Measurements from ENCODE around the gene KYAT1. TPM values are rescaled to one million over a fixed set of nuclear protein-coding genes. Genes with fewer than 3 reads are reported as not detected.

The KYAT1 gene
- polyA plus RNA-seq, 2 of the 4 experiments (the other 2 are of a cell fraction): 8.4 to 10.0 TPM

DNA sequence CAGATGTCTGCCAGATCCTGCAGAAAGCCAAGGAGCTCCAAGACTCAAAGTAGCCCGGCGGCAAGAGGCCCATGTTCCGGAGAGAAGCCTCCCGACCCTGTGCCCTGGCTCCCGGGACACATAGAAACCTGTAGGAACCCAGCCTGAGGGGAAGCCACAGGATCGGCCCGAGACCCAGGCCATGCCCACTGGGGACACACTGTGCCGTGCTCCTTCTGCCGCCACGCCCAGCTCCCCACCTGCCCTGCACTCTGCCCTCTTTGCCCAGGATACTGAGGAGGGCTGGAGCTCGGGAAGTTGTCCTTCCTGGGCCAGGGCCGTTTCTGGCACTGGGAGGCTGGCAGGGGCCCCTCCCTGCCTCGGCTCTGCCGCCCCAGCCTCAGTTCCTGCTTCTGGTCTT lies 73.9 kb downstream of the KYAT1 start:
- no peak overlapping the region for H3K4me2 ChIP-seq
- 92% methylated on average over 12 of the region's 14 CpGs for WGBS (ENCODE audit: missing lambda C conversion rate)
- DNase-seq (ENCODE audit: low read depth in 1 of 2, low spot score in 1 of 2) (no peak), FAIRE-seq (no peak), ATAC-seq (no peak)
- ChIA-PET CTCF (interaction anchor here (0.5 to 2.5 kb wide), 4 partner anchors 10 to 75 kb away, joined by 3 to 11 read pairs (median 4); partner anchors contain the start of gene ENDOG), POLR2A (no interaction called here)
- H3K27ac ChIP-seq: no peak overlapping the region
- TF ChIP-seq RARB (CRISPR knock-in tag; IDR thresholded peaks at IDR 0.05) (no peak), FOSB (CRISPR knock-in tag; IDR thresholded peaks at IDR 0.05) (no peak)
- H3K4me1 ChIP-seq: no peaks in the 10 kb centered on the region
- H3K4me3 ChIP-seq: no peak overlapping the region
- H3K9me3 ChIP-seq: no peaks in the 10 kb centered on the region

- no peak overlapping the region for H3K4me2 ChIP-seq
- no peak for FAIRE-seq
- H3K27ac ChIP-seq: no peak overlapping the region
- no peak overlapping the region for H3K4me3 ChIP-seq
- POLR2A ChIA-PET: interaction anchor here (1.6 kb wide), 1 partner anchor 12 kb away, joined by 7 read pairs; the partner anchor contains the start of gene ENDOG
- 83% methylated on average over 13 of the region's 14 CpGs for WGBS (ENCODE audit: missing lambda C conversion rate)
- no peaks in the 10 kb centered on the region for H3K4me1 ChIP-seq
- H3K9me3 ChIP-seq: no peaks in the 10 kb centered on the region
- CTCF ChIA-PET: interaction anchor here (0.7 to 3.4 kb wide), 3 partner anchors 13 to 243 kb away, joined by 4 to 22 read pairs (median 4); partner anchors contain the start of gene ENDOG
- no peak for DNase-seq (ENCODE audit: low read depth in 1 of 2, low spot score in 1 of 2)
- ATAC-seq: no peak
- TF ChIP-seq TP53 (CRISPR knock-in tag; IDR thresholded peaks at IDR 0.05) (no peak), BHLHE40 (IDR thresholded peaks at IDR 0.05; ENCODE audit: low read depth, low read length) (no peak), NR3C1 (IDR thresholded peaks at IDR 0.05) (no peak), NPAS2 (CRISPR knock-in tag; IDR thresholded peaks at IDR 0.05; ENCODE audit: borderline replicate concordance) (no peak), HOXB5 (CRISPR knock-in tag; IDR thresholded peaks at IDR 0.05) (no peak), ZFP36 (IDR thresholded peaks at IDR 0.05; ENCODE audit: borderline replicate concordance, partially characterized antibody) (no peak), HOXA7 (CRISPR knock-in tag; IDR thresholded peaks at IDR 0.05) (no peak)
- TF ChIP-seq, protein P1, sequence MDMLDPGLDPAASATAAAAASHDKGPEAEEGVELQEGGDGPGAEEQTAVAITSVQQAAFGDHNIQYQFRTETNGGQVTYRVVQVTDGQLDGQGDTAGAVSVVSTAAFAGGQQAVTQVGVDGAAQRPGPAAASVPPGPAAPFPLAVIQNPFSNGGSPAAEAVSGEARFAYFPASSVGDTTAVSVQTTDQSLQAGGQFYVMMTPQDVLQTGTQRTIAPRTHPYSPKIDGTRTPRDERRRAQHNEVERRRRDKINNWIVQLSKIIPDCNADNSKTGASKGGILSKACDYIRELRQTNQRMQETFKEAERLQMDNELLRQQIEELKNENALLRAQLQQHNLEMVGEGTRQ (IDR thresholded peaks at IDR 0.05): no peak
- TF ChIP-seq, protein P2, sequence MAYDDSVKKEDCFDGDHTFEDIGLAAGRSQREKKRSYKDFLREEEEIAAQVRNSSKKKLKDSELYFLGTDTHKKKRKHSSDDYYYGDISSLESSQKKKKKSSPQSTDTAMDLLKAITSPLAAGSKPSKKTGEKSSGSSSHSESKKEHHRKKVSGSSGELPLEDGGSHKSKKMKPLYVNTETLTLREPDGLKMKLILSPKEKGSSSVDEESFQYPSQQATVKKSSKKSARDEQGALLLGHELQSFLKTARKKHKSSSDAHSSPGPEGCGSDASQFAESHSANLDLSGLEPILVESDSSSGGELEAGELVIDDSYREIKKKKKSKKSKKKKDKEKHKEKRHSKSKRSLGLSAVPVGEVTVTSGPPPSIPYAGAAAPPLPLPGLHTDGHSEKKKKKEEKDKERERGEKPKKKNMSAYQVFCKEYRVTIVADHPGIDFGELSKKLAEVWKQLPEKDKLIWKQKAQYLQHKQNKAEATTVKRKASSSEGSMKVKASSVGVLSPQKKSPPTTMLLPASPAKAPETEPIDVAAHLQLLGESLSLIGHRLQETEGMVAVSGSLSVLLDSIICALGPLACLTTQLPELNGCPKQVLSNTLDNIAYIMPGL (CRISPR knock-in tag; IDR thresholded peaks at IDR 0.05; ENCODE audit: borderline replicate concordance): no peak
- TF ChIP-seq, protein P3, sequence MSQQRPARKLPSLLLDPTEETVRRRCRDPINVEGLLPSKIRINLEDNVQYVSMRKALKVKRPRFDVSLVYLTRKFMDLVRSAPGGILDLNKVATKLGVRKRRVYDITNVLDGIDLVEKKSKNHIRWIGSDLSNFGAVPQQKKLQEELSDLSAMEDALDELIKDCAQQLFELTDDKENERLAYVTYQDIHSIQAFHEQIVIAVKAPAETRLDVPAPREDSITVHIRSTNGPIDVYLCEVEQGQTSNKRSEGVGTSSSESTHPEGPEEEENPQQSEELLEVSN (IDR thresholded peaks at IDR 0.05; ENCODE audit: borderline replicate concordance, low read depth): no peak
Measured at GRCh38 chr9:128805661-128806060, 76.1 kb downstream of the KYAT1 start.

DNA sequence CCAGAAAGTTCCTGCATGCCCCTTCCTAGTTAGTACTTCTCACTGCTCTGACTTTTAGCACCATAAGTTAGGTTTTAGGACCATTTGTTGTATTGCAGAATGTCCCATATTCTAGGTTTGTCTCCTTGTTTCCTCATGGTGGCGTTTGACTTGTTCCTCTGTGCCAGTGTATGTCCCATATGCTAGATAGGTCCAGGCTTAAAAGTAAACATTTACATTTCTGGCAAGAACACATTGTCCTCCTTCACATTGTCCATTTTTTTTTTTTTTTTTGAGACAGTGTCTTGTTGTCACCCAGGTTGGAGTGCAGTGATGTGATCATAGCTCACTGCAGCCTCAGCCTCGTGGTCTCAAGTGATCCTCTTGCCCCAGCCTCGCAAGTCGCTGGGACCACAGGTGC lies 79.3 kb downstream of the KYAT1 start:
- Histone ChIP-seq H3K4me1 (no peaks in the 10 kb centered on the region), H3K4me3 (no peak overlapping the region), H3K4me2 (no peak overlapping the region), H3K27ac (no peak overlapping the region), H3K9me3 (no peaks in the 10 kb centered on the region)
- no peak for ATAC-seq
- no peak for TF ChIP-seq RNF2 (IDR thresholded peaks at IDR 0.05; ENCODE audit: borderline replicate concordance, low read depth)
- no peak for TF ChIP-seq POLR2A (IDR thresholded peaks at IDR 0.05; ENCODE audit: low read length)
- TF ChIP-seq, protein P4, sequence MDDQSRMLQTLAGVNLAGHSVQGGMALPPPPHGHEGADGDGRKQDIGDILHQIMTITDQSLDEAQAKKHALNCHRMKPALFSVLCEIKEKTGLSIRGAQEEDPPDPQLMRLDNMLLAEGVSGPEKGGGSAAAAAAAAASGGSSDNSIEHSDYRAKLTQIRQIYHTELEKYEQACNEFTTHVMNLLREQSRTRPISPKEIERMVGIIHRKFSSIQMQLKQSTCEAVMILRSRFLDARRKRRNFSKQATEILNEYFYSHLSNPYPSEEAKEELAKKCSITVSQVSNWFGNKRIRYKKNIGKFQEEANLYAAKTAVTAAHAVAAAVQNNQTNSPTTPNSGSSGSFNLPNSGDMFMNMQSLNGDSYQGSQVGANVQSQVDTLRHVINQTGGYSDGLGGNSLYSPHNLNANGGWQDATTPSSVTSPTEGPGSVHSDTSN (IDR thresholded peaks at IDR 0.05): no peak
- no peak for TF ChIP-seq HEYL (CRISPR knock-in tag; IDR thresholded peaks at IDR 0.05)
- TF ChIP-seq CBX2 (IDR thresholded peaks at IDR 0.05; ENCODE audit: borderline replicate concordance, low read depth): no peak
- TF ChIP-seq EP300 (IDR thresholded peaks at IDR 0.05): no peak
- TF ChIP-seq GATA3 (IDR thresholded peaks at IDR 0.05; ENCODE audit: borderline replicate concordance): no peak
- no peak for TF ChIP-seq BCL3 (IDR thresholded peaks at IDR 0.05)
- no peak for TF ChIP-seq HOXB5 (CRISPR knock-in tag; IDR thresholded peaks at IDR 0.05)
- no peak for TF ChIP-seq MYC (IDR thresholded peaks at IDR 0.05; ENCODE audit: borderline replicate concordance, low read length)
- TF ChIP-seq FOXS1 (CRISPR knock-in tag; IDR thresholded peaks at IDR 0.05): no peak
- TF ChIP-seq EHF (CRISPR knock-in tag; IDR thresholded peaks at IDR 0.05): no peak
- no peak for TF ChIP-seq TP53 (CRISPR knock-in tag; IDR thresholded peaks at IDR 0.05)
- TF ChIP-seq EHMT2 (IDR thresholded peaks at IDR 0.05; ENCODE audit: low read depth): no peak
- TF ChIP-seq, protein P5, sequence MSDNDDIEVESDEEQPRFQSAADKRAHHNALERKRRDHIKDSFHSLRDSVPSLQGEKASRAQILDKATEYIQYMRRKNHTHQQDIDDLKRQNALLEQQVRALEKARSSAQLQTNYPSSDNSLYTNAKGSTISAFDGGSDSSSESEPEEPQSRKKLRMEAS (IDR thresholded peaks at IDR 0.05): no peak
- TF ChIP-seq CEBPB (IDR thresholded peaks at IDR 0.05): no peak
- no peak for TF ChIP-seq POLR2AphosphoS2 (conservative IDR thresholded peaks at IDR 0.05; ENCODE audit: low read length)
- no peak for TF ChIP-seq HDAC2 (IDR thresholded peaks at IDR 0.05)
- no peak for TF ChIP-seq RFX5 (IDR thresholded peaks at IDR 0.05)
- DNase-seq (ENCODE audit: low read depth in 1 of 2, low spot score in 1 of 2): no peak
- ChIA-PET POLR2A (no interaction called here), CTCF (interaction anchor here (0.6 to 3.4 kb wide), 7 partner anchors 10 to 126 kb away, joined by 3 to 22 read pairs (median 4); partner anchors contain the start of genes ENDOG and PKN3)
- WGBS (ENCODE audit: missing lambda C conversion rate): 90% methylated on average over 4 of the region's 4 CpGs
- no peak for FAIRE-seq
